Fibroblast of lung (primary cell): ENCODE data around the gene SPTBN1. TPM values are rescaled to one million over a fixed set of nuclear protein-coding genes. Genes with fewer than 3 reads are reported as not detected.

Experiments
- DNase-seq, 2 donors: peaks; one replicate each; pipeline versions ENCODE4 v3.0.0 to v3.0.0-alpha.2; 2010; ENCODE audit warnings: low read depth in 2 of 2
- H2AFZ ChIP-seq: 2 replicates; pipeline ENCODE4 v1.5.1; 2012; ENCODE audit warnings: low read length, control low read depth, inconsistent platforms
- H3K27ac ChIP-seq: 2 replicates; pipeline ENCODE4 v1.5.1; 2011; ENCODE audit warnings: low read length, control low read depth; ENCODE audit not compliant: insufficient read depth
- H3K27me3 ChIP-seq: 2 replicates; pipeline ENCODE4 v1.5.1; 2011; ENCODE audit warnings: mild to moderate bottlenecking, low read length; ENCODE audit not compliant: control insufficient read depth, insufficient read depth
- H3K36me3 ChIP-seq: 2 replicates; pipeline ENCODE4 v1.5.1; 2011; ENCODE audit warnings: low read length; ENCODE audit not compliant: control insufficient read depth, insufficient read depth
- H3K4me1 ChIP-seq: 2 replicates; pipeline ENCODE4 v1.5.1; 2011; ENCODE audit warnings: low read length; ENCODE audit not compliant: control insufficient read depth, insufficient read depth; ENCODE audit errors: extremely low read depth
- H3K4me2 ChIP-seq: 2 replicates; pipeline ENCODE4 v1.5.1; 2011; ENCODE audit warnings: low read length, control low read depth; ENCODE audit not compliant: insufficient read depth; ENCODE audit errors: extremely low read depth
- H3K4me3 ChIP-seq, 4 experiments: fragments of 200-600 bp in 1 of 4; sonication (generic) in 1 of 4; replicated peaks in 1 of 4; 2 replicates each; pipeline ENCODE4 v1.5.1; 2011 to 2016; ENCODE audit warnings: low read length in 4 of 4, low read depth in 3 of 4, mild to moderate bottlenecking in 3 of 4, control low read depth in 2 of 4, inconsistent platforms in 1 of 4, mixed read lengths in 1 of 4; ENCODE audit not compliant: insufficient read depth in 1 of 4; ENCODE audit errors: control extremely low read depth in 1 of 4
- H3K79me2 ChIP-seq: 2 replicates; pipeline ENCODE4 v1.5.1; 2012; ENCODE audit warnings: mild to moderate bottlenecking, low read length, inconsistent platforms; ENCODE audit not compliant: control insufficient read depth, insufficient read depth
- H3K9ac ChIP-seq: 2 replicates; pipeline ENCODE4 v1.5.1; 2011; ENCODE audit warnings: mild to moderate bottlenecking, low read length, control low read depth; ENCODE audit not compliant: insufficient read depth
- H3K9me3 ChIP-seq: 2 replicates; pipeline ENCODE4 v1.5.1; 2012; ENCODE audit warnings: low read depth, low read length; ENCODE audit not compliant: control insufficient read depth, insufficient read depth
- H4K20me1 ChIP-seq: 2 replicates; pipeline ENCODE4 v1.5.1; 2011; ENCODE audit warnings: low read length; ENCODE audit not compliant: control insufficient read depth, insufficient read depth; ENCODE audit errors: extremely low read depth
- EZH2 ChIP-seq: IDR thresholded peaks from 2 replicates; pipeline ENCODE4 v1.5.1; 2012; ENCODE audit warnings: low read length, control low read depth, mild to moderate bottlenecking; ENCODE audit errors: missing control alignments
- polyA plus RNA-seq, 2 donors: library from polyadenylated mRNA; depleted of rRNA in 1 of 2; stranded (reverse) in 1 of 2; unstranded in 1 of 2; fragments of >200 nt; gene quantifications; 2 replicates each; pipeline ENCODE4 v1.2.1, GENCODE V29; 2011 to 2012; ENCODE audit warnings: missing spikeins in 1 of 2
- total RNA-seq: library from RNA; depleted of rRNA; stranded (reverse); fragments of >200 nt; gene quantifications from 2 replicates; pipeline ENCODE4 v1.2.1, GENCODE V29; 2014
- TF ChIP-seq, protein P1 (sequence below), 2 donors: IDR thresholded peaks in 1 of 2; conservative IDR thresholded peaks in 1 of 2; 1 replicate in 1 of 2; 2 replicates in 1 of 2; pipeline ENCODE4 v1.5.1; 2011 to 2012; ENCODE audit warnings: low read length in 2 of 2, control low read depth in 1 of 2, inconsistent platforms in 1 of 2, low read depth in 1 of 2, mild to moderate bottlenecking in 1 of 2

SPTBN1 gene
- total and polyA plus RNA-seq, 2 donors (not counting 1 experiment from before 2014, with no cell fraction given), result 123 to 325 TPM

DNA sequence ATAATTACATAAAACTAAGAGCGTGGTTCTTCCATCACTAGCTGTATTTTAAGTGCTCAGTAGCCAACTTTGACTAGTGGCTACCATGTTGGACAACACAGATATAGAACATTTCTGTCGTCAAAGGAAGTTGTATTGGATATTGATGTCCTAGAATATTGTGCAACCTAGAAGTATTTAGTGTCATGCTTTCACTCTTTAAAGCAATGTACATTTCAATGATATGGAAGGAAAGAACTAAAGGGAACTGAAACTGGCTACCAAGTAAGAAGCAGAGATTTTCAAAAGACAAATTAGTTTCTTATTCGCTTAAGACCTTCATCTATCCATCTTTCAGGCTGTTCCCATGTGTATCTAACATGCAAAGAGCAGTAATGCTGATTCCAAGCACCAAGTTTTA, 182.0 kb downstream of the SPTBN1 start:
- no peak for DNase-seq
- H3K79me2 ChIP-seq, result peaks cover 12% of the 10 kb centered on the region

DNA sequence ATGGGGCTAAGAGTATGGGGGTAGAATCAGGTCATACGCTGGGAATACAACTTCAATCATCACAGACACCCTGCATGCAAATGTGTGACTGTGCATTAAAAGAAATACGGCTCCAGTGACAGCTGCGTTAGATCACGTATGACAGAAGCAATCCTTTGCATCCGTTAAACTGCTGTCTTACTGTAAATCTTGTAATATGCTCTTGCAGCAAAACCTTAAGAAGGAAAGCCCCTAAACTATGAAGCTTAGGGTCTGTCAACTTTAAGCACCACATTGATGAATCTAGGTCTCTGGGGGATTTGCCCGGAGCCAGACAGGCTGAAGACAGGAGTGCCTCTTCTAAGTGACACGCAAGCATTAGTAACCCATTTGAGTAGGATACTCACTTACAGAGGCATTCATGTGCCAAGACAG, 182.7 kb downstream of the SPTBN1 start:
- peaks cover 5% of the 10 kb centered on the region for H3K36me3 ChIP-seq
- peak in 1 of 2 donors; percentile 54 for DNase-seq

More for the DNA sequence above, 182.0 kb downstream of the SPTBN1 start:
- H3K27ac ChIP-seq, result no peak overlapping the region
- no peaks in the 10 kb centered on the region for H3K9me3 ChIP-seq
- H4K20me1 ChIP-seq, result no peaks in the 10 kb centered on the region
- H3K4me2 ChIP-seq, result no peak overlapping the region
- no peak for TF ChIP-seq EZH2
- peaks cover 24% of the 10 kb centered on the region for H3K4me1 ChIP-seq
- H3K4me3 ChIP-seq, result no peak overlapping the region
- no peak overlapping the region for H3K9ac ChIP-seq
- H3K36me3 ChIP-seq, result peaks cover 5% of the 10 kb centered on the region
- H2AFZ ChIP-seq, result no peak overlapping the region
- H3K27me3 ChIP-seq, result no peaks in the 10 kb centered on the region

DNA sequence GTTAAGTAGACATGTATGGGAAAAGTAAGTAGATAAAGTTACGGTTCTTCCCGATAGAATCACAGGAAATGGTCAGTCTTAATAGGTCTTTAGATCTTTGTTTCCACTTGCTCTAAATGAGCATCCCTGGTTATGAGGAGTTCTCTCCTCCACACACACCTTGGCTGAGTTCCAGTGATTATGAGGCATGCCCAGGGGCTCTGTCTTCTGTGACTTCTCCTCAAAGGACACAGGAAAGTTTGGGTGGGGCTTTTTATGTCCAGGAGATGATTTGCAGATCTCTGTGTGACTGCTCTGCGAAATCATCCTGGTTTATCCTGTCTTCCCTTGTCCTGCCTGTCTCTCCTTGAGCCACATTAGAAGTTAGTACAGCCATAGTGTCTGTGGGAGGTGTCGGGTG, 183.5 kb downstream of the SPTBN1 start:
- no peak overlapping the region for H3K4me2 ChIP-seq
- peaks cover 8% of the 10 kb centered on the region for H3K79me2 ChIP-seq
- no peak overlapping the region for H3K9ac ChIP-seq
- H3K4me1 ChIP-seq, result peaks cover 11% of the 10 kb centered on the region
- DNase-seq, result no peak
- no peaks in the 10 kb centered on the region for H3K27me3 ChIP-seq
- H3K4me3 ChIP-seq, result no peak overlapping the region
- no peaks in the 10 kb centered on the region for H3K9me3 ChIP-seq
- peaks cover 7% of the 10 kb centered on the region for H3K36me3 ChIP-seq
- no peak overlapping the region for H2AFZ ChIP-seq
- H4K20me1 ChIP-seq, result no peaks in the 10 kb centered on the region
- TF ChIP-seq EZH2, result no peak
- TF ChIP-seq, protein P1, sequence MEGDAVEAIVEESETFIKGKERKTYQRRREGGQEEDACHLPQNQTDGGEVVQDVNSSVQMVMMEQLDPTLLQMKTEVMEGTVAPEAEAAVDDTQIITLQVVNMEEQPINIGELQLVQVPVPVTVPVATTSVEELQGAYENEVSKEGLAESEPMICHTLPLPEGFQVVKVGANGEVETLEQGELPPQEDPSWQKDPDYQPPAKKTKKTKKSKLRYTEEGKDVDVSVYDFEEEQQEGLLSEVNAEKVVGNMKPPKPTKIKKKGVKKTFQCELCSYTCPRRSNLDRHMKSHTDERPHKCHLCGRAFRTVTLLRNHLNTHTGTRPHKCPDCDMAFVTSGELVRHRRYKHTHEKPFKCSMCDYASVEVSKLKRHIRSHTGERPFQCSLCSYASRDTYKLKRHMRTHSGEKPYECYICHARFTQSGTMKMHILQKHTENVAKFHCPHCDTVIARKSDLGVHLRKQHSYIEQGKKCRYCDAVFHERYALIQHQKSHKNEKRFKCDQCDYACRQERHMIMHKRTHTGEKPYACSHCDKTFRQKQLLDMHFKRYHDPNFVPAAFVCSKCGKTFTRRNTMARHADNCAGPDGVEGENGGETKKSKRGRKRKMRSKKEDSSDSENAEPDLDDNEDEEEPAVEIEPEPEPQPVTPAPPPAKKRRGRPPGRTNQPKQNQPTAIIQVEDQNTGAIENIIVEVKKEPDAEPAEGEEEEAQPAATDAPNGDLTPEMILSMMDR (conservative IDR thresholded peaks at IDR 0.05 in 1 of 2, IDR thresholded peaks at IDR 0.05 in 1 of 2; ENCODE audit: low read depth in 1 of 2, low read length in 2 of 2), result no peak
- H3K27ac ChIP-seq, result no peak overlapping the region

More for the DNA sequence above, 182.7 kb downstream of the SPTBN1 start:
- Histone ChIP-seq H2AFZ (no peak overlapping the region), H3K9ac (no peak overlapping the region), H4K20me1 (no peaks in the 10 kb centered on the region), H3K4me3 (no peak overlapping the region), H3K4me2 (no peak overlapping the region), H3K4me1 (peaks cover 18% of the 10 kb centered on the region), H3K27ac (no peak overlapping the region), H3K79me2 (peaks cover 10% of the 10 kb centered on the region), H3K27me3 (no peaks in the 10 kb centered on the region), H3K9me3 (no peaks in the 10 kb centered on the region)
- TF ChIP-seq EZH2, result no peak
- TF ChIP-seq, protein P1 (conservative IDR thresholded peaks at IDR 0.05 in 1 of 2, IDR thresholded peaks at IDR 0.05 in 1 of 2; ENCODE audit: low read depth in 1 of 2, low read length in 2 of 2), result no peak
